H9 (cell line): ENCODE data around the gene MTNR1A. TPM values are rescaled to one million over a fixed set of nuclear protein-coding genes. Genes with fewer than 3 reads are reported as not detected.

Experiments used
- DNase-seq: peaks from one replicate; pipeline ENCODE4 v3.0.0-alpha.2; 2017
- H2AFZ ChIP-seq: one replicate; pipeline ENCODE4 v1.6.1; 2013; ENCODE audit warnings: mild to moderate bottlenecking, low read length, control low read depth, moderate library complexity
- H2AK5ac ChIP-seq: 2 replicates; pipeline ENCODE4 v1.6.1; 2013; ENCODE audit warnings: low read length, control low read depth, mixed read lengths; ENCODE audit not compliant: insufficient read length
- H2BK120ac ChIP-seq: one replicate; pipeline ENCODE4 v1.6.1; 2013; ENCODE audit warnings: low read depth, mild to moderate bottlenecking, low read length, control low read depth, inconsistent platforms; ENCODE audit not compliant: poor library complexity, severe bottlenecking
- H2BK12ac ChIP-seq: 2 replicates; pipeline ENCODE4 v1.6.1; 2013; ENCODE audit warnings: low read length, control low read depth, mixed read lengths, low read depth; ENCODE audit not compliant: insufficient read length
- H2BK15ac ChIP-seq: 2 replicates; pipeline ENCODE4 v1.6.1; 2013; ENCODE audit warnings: low read depth, low read length, control low read depth
- H2BK20ac ChIP-seq: one replicate; pipeline ENCODE4 v1.6.1; 2013; ENCODE audit warnings: low read depth, mild to moderate bottlenecking, low read length, control low read depth, inconsistent platforms; ENCODE audit not compliant: poor library complexity, severe bottlenecking
- H2BK5ac ChIP-seq: 2 replicates; pipeline ENCODE4 v1.6.1; 2013; ENCODE audit warnings: low read length, control low read depth, mixed read lengths; ENCODE audit not compliant: insufficient read length
- H3K14ac ChIP-seq: 2 replicates; pipeline ENCODE4 v1.6.1; 2013; ENCODE audit warnings: low read length, control low read depth; ENCODE audit not compliant: insufficient read depth
- H3K18ac ChIP-seq: 2 replicates; pipeline ENCODE4 v1.6.1; 2013; ENCODE audit warnings: low read depth, mild to moderate bottlenecking, mixed read lengths, low read length, control low read depth; ENCODE audit not compliant: insufficient read length
- H3K23ac ChIP-seq: 2 replicates; pipeline ENCODE4 v1.6.1; 2013; ENCODE audit warnings: low read length, control low read depth, mixed read lengths, low read depth; ENCODE audit not compliant: insufficient read length
- H3K23me2 ChIP-seq: 2 replicates; pipeline ENCODE4 v1.6.1; 2013; ENCODE audit warnings: low read depth, mild to moderate bottlenecking, mixed read lengths, low read length, control low read depth; ENCODE audit not compliant: insufficient read length, poor library complexity, severe bottlenecking
- H3K27ac ChIP-seq: 2 replicates; pipeline ENCODE4 v1.5.1; 2013; ENCODE audit warnings: low read length, control low read depth, mixed read lengths, low read depth; ENCODE audit not compliant: insufficient read length
- H3K27me3 ChIP-seq: 2 replicates; pipeline ENCODE4 v1.6.1; 2013; ENCODE audit warnings: low read length, control low read depth, inconsistent platforms; ENCODE audit not compliant: insufficient read depth
- H3K4ac ChIP-seq: 2 replicates; pipeline ENCODE4 v1.6.1; 2013; ENCODE audit warnings: low read depth, mild to moderate bottlenecking, control low read depth, inconsistent platforms, low read length, moderate library complexity
- H3K4me1 ChIP-seq: 2 replicates; pipeline ENCODE4 v1.6.1; 2013; ENCODE audit warnings: low read length, control low read depth, inconsistent platforms; ENCODE audit not compliant: insufficient read depth
- H3K4me2 ChIP-seq: 2 replicates; pipeline ENCODE4 v1.6.1; 2013; ENCODE audit warnings: low read length, control low read depth, mixed read lengths; ENCODE audit not compliant: insufficient read length, insufficient read depth
- H3K56ac ChIP-seq: 2 replicates; pipeline ENCODE4 v1.6.1; 2013; ENCODE audit warnings: low read depth, mild to moderate bottlenecking, mixed read lengths, low read length, control low read depth; ENCODE audit not compliant: insufficient read length
- H3K79me1 ChIP-seq: 2 replicates; pipeline ENCODE4 v1.6.1; 2013; ENCODE audit warnings: low read depth, mild to moderate bottlenecking, moderate library complexity, low read length, control low read depth, inconsistent platforms; ENCODE audit not compliant: insufficient read depth, poor library complexity, severe bottlenecking
- H3K79me2 ChIP-seq: 2 replicates; pipeline ENCODE4 v1.6.1; 2013; ENCODE audit warnings: low read length, control low read depth, inconsistent platforms; ENCODE audit not compliant: insufficient read depth
- H3K9ac ChIP-seq: 2 replicates; pipeline ENCODE4 v1.6.1; 2013; ENCODE audit warnings: low read length, control low read depth, mixed read lengths; ENCODE audit not compliant: insufficient read length; ENCODE audit errors: extremely low read depth
- H3K9me3 ChIP-seq: one replicate; pipeline ENCODE4 v1.6.1; 2013; ENCODE audit warnings: low read depth, low read length, inconsistent platforms; ENCODE audit not compliant: control insufficient read depth
- H3T11ph ChIP-seq: one replicate; pipeline ENCODE4 v1.6.1; 2013; ENCODE audit warnings: mild to moderate bottlenecking, low read length, control low read depth, inconsistent platforms
- H4K20me1 ChIP-seq: one replicate; pipeline ENCODE4 v1.6.1; 2013; ENCODE audit not compliant: control insufficient read depth, insufficient read length, insufficient read depth
- H4K5ac ChIP-seq: 2 replicates; pipeline ENCODE4 v1.6.1; 2013; ENCODE audit warnings: low read depth, mild to moderate bottlenecking, mixed read lengths, low read length, control low read depth; ENCODE audit not compliant: insufficient read length
- H4K8ac ChIP-seq: replicated peaks from 2 replicates; pipeline ENCODE4 v1.6.1; 2013; ENCODE audit warnings: low read length, control low read depth, mixed read lengths, low read depth; ENCODE audit not compliant: insufficient read length
- H4K91ac ChIP-seq: 2 replicates; pipeline ENCODE4 v1.6.1; 2013; ENCODE audit warnings: low read depth, mild to moderate bottlenecking, moderate library complexity, mixed read lengths, low read length, control low read depth; ENCODE audit not compliant: insufficient read length
- H3K27ac Mint-ChIP-seq, 3 experiments: 2 replicates in 2 of 3; 3 replicates in 1 of 3; pipeline ENCODE4 v1.8.0; 2020 to 2021; ENCODE audit warnings: mixed read lengths in 3 of 3, mild to moderate bottlenecking in 1 of 3, moderate library complexity in 1 of 3
- H3K27me3 Mint-ChIP-seq: 2 replicates; pipeline ENCODE4 v1.8.0; 2021; ENCODE audit warnings: low read depth, mild to moderate bottlenecking, moderate library complexity, mixed read lengths
- H3K36me3 Mint-ChIP-seq, 3 experiments: 2 replicates in 2 of 3; 3 replicates in 1 of 3; pipeline ENCODE4 v1.8.0; 2020 to 2021; ENCODE audit warnings: low read depth in 3 of 3, mixed read lengths in 3 of 3; ENCODE audit not compliant: insufficient read depth in 1 of 3
- H3K4me1 Mint-ChIP-seq, 2 experiments: 2 replicates each; pipeline ENCODE4 v1.8.0; 2020; ENCODE audit warnings: mixed read lengths in 2 of 2
- H3K4me3 Mint-ChIP-seq, 2 experiments: 2 replicates in 1 of 2; 3 replicates in 1 of 2; pipeline ENCODE4 v1.8.0; 2020 to 2021; ENCODE audit warnings: mild to moderate bottlenecking in 2 of 2, mixed read lengths in 2 of 2, moderate library complexity in 1 of 2
- H3K9me3 Mint-ChIP-seq, 2 experiments: 2 replicates in 1 of 2; 3 replicates in 1 of 2; pipeline ENCODE4 v1.8.0; 2020; ENCODE audit warnings: mild to moderate bottlenecking in 2 of 2, mixed read lengths in 2 of 2, moderate library complexity in 1 of 2
- WGBS: extraction: QIAGEN DNeasy Blood & Tissue Kit; methylation state at CpG from one replicate; pipeline ENCODE4 v1.1.7; 2013; ENCODE audit warnings: missing lambda C conversion rate, low lambda C conversion rate, mixed read lengths; ENCODE audit not compliant: insufficient read length; ENCODE audit errors: extremely low coverage; 5-methylcytosine and 5-hydroxymethylcytosine counted together
- total RNA-seq: library from RNA; stranded (reverse); gene quantifications from 2 replicates; pipeline ENCODE4 v1.2.1, GENCODE V29; 2021
- TF ChIP-seq, protein P1 (sequence below): fragments of 200-600 bp; sonication (generic); conservative IDR thresholded peaks from 3 replicates; pipeline ENCODE4 v1.8.0; 2021; ENCODE audit warnings: antibody characterized with exemption, mild to moderate bottlenecking

The MTNR1A gene
- total RNA-seq, 1 experiment from 2014 or later = 0.57 TPM

DNA sequence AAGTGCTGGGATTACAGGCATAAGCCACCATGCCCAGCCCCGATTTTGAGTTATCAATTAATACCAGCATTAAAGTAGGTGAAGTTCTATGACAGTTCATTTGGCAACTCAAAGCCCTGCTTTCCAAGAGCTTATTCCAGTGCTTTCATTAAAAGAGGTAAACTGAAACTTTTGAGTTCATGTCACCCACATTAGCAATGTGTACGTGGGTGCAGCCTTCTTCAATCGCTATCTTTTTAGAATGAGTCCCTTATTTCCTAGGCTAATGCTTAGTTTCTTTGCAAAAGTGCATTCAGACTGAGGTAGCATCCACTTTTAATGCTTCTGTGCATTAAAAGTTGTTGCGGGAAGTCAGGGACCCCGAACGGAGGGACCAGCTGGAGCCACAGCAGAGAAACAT lies 26.1 kb upstream of the MTNR1A start:
- Histone ChIP-seq H3K79me2 (no peaks in the 10 kb centered on the region), H3K23ac (no peak overlapping the region), H4K8ac (no peak overlapping the region), H2AFZ (no peak overlapping the region), H3K4ac (no peak overlapping the region), H3K23me2 (no peaks in the 10 kb centered on the region), H3K27me3 (no peaks in the 10 kb centered on the region), H2BK5ac (no peak overlapping the region), H3K56ac (no peak overlapping the region), H2AK5ac (no peak overlapping the region), H4K91ac (no peak overlapping the region), H3K4me1 (no peaks in the 10 kb centered on the region), H2BK15ac (no peak overlapping the region), H3T11ph (no peak overlapping the region), H3K9me3 (no peaks in the 10 kb centered on the region), H2BK20ac (no peak overlapping the region), H2BK120ac (no peak overlapping the region), H3K27ac (no peak overlapping the region), H3K14ac (no peak overlapping the region), H2BK12ac (no peak overlapping the region), H3K4me2 (no peak overlapping the region), H4K5ac (no peak overlapping the region), H4K20me1 (no peaks in the 10 kb centered on the region), H3K18ac (no peak overlapping the region), H3K9ac (no peak overlapping the region), H3K79me1 (no peaks in the 10 kb centered on the region)
- Mint-ChIP-seq H3K9me3 (peaks cover 10 to 11% of the 10 kb centered on the region in 2 experiments), H3K27me3 (peaks cover 1% of the 10 kb centered on the region; the same call in 1 of the 2 replicates), H3K4me1 (peaks cover under 1 to 4% of the 10 kb centered on the region in 2 experiments; a peak in 2 of 4 replicates), H3K4me3 (no peak overlapping the region), H3K36me3 (peaks cover 23 to 46% (median 43%) of the 10 kb centered on the region in 3 experiments), H3K27ac (no peak overlapping the region)
- DNase-seq = no peak
- WGBS = no CpG with 5 or more reads among the region's 6 CpGs
- TF ChIP-seq, protein P1, sequence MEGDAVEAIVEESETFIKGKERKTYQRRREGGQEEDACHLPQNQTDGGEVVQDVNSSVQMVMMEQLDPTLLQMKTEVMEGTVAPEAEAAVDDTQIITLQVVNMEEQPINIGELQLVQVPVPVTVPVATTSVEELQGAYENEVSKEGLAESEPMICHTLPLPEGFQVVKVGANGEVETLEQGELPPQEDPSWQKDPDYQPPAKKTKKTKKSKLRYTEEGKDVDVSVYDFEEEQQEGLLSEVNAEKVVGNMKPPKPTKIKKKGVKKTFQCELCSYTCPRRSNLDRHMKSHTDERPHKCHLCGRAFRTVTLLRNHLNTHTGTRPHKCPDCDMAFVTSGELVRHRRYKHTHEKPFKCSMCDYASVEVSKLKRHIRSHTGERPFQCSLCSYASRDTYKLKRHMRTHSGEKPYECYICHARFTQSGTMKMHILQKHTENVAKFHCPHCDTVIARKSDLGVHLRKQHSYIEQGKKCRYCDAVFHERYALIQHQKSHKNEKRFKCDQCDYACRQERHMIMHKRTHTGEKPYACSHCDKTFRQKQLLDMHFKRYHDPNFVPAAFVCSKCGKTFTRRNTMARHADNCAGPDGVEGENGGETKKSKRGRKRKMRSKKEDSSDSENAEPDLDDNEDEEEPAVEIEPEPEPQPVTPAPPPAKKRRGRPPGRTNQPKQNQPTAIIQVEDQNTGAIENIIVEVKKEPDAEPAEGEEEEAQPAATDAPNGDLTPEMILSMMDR = no peak
